ENCODE measurements around the gene TAF15.

TAF15 gene

DNA sequence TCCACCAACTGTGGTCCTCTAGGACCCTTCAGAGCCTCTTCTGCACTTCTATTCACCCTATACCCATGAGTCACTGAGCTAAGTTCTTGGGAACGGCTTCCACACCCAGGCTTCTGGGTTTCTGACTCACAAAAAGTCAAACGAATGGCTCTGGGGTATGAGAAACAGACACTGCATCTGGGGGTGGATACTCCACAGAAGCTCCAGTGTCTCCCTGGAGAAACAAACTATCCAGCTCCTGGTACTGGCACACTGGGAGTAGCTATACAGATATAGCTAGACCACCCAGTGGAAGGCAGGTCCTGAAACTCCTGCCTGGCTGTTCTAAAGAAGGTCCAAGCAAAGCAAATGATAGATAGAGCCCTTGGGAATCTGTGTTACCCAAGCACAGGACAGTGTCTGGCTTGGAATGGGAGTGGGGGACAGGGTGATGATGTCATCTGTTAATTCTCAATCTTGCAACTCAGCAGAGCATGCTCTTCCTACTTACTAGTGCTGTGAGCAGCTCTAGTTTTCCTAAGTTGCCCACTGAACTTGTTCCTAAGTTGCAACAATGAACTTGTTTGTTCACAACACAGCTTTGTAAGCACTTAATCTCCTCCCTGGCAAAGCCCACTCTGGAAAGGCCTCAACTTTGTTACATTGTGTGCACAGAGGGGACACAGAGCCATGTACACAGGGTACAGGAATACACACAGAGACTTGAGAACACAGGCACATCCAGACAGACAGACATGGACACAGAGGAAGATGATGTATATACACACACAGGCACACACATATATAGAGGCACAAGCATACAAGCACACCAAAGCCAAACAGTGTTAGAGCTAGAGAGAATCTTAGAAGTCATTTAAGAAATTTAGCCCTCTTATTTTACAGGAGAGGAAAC is 20.6 kb upstream of the TAF15 start:
- H3K27ac ChIP-seq, result peak overlapping the region; percentile 58 to 71
- DNase-seq, result peak in 1 of 2 donors; percentile 64
- peak overlapping the region in 1 of 2 donors; percentile 8 for H3K4me3 ChIP-seq
- no peaks in the 10 kb centered on the region for H3K36me3 ChIP-seq
- no peak for TF ChIP-seq CTCF (IDR thresholded peaks at IDR 0.05)
- H3K4me1 ChIP-seq, result peaks cover 0 to 66% (median 39%) of the 10 kb centered on the region in 4 donors
- no peaks in the 10 kb centered on the region for H3K27me3 ChIP-seq
- no peaks in the 10 kb centered on the region for H3K9me3 ChIP-seq
- intact Hi-C loops (cut with DNase I; ENCODE audit: low total_unique reads), result no loop called here

GRCh38 chr17:35790841-35791240 is 18.4 kb upstream of the TAF15 start:
- Histone ChIP-seq H3K36me3 (no peaks in the 10 kb centered on the region), H3K27me3 (no peaks in the 10 kb centered on the region), H3K4me3 (no peak overlapping the region), H3K27ac (peak overlapping the region in 1 of 2 donors; percentile 11), H3K4me1 (peaks cover 0 to 68% (median 36%) of the 10 kb centered on the region in 4 donors), H3K9me3 (no peaks in the 10 kb centered on the region)
- no peak for TF ChIP-seq CTCF (IDR thresholded peaks at IDR 0.05)
- intact Hi-C loops (cut with DNase I; ENCODE audit: low total_unique reads), result no loop called here
- DNase-seq, result no peak

- Histone ChIP-seq H3K9me3 (no peaks in the 10 kb centered on the region), H3K36me3 (no peaks in the 10 kb centered on the region), H3K4me1 (peaks cover 0 to 71% (median 38%) of the 10 kb centered on the region in 4 donors), H3K4me3 (no peak overlapping the region), H3K27ac (peak overlapping the region in 1 of 2 donors; percentile 18), H3K27me3 (no peaks in the 10 kb centered on the region)
- TF ChIP-seq CTCF (IDR thresholded peaks at IDR 0.05), result no peak
- intact Hi-C loops (cut with DNase I; ENCODE audit: low total_unique reads), result no loop called here
- no peak for DNase-seq
Measured at GRCh38 chr17:35791681-35792350, 17.5 kb upstream of the TAF15 start.

- Histone ChIP-seq H3K9me3 (no peaks in the 10 kb centered on the region), H3K36me3 (no peaks in the 10 kb centered on the region), H3K27ac (peak overlapping the region in 1 of 2 donors; percentile 80), H3K27me3 (no peaks in the 10 kb centered on the region), H3K4me3 (peak overlapping the region in 1 of 2 donors; percentile 5), H3K4me1 (peaks cover 0 to 56% (median 30%) of the 10 kb centered on the region in 4 donors)
- TF ChIP-seq CTCF (IDR thresholded peaks at IDR 0.05), result no peak
- DNase-seq, result no peak
- intact Hi-C loops (cut with DNase I; ENCODE audit: low total_unique reads), result no loop called here
Measured at GRCh38 chr17:35793257-35793656, 16.0 kb upstream of the TAF15 start.

DNA sequence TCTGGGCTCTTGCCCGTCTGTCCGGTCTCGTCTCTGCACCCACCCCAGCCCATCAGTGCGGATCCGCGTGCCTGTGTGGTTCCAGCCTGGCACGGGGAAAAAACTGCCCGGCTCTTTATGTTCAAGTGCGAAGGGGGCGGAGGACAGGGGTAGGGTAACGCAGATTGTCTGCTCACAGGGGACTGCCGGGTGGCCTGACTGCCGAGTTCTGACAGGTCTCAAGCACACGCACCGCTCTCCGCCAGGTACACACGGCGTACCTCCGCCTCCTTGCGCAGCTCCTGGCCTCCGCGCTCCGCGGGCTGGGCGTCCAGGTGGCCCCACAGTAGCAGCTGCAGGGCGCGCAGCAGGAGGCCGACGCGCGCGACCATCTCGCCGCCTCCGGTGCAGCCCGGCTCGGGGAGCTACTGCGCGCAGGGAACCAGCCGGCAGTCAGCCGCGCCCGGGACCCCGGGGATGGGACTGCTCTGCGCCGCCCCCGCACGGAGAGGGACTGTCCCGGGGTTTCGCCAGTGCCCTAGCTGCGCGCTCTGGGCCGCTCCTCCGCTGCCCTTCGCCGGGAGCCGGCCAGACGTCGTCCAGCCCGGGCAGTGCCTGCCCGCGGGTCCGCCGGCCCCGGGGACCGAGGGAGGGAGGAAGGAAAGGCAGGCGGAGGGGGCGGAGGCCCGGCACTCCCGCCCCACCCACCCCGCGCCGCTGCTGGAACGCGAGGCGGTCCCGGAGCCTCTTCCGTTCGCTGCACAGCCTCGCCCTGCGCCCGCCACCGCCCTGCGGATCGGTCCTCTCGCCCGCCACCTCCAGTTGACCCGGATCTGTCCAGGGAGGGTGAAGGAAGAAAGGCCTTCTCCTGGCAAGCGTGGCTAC is 14.0 kb upstream of the TAF15 start, which contains the start of gene MMP28:
MMP28 (minus strand) TSS at position 635 of the 864 bp plus-strand sequence; CDS start at position 371, 264 bp downstream.
- H3K27ac ChIP-seq, result peak within 1 kb of the TSS; percentile 67 to 80
- H3K4me3 ChIP-seq, result peak within 1 kb of the TSS; percentile 73 to 77
- intact Hi-C loops (cut with DNase I; ENCODE audit: low total_unique reads), result no loop called here
- no peaks in the 10 kb centered on the region for H3K36me3 ChIP-seq
- no peaks in the 10 kb centered on the region for H3K27me3 ChIP-seq
- no peaks in the 10 kb centered on the region for H3K9me3 ChIP-seq
- peaks cover 0 to 55% (median 25%) of the 10 kb centered on the region in 4 donors for H3K4me1 ChIP-seq
- no peak for DNase-seq
- no peak for TF ChIP-seq CTCF (IDR thresholded peaks at IDR 0.05)
